ENCODE measurements around the gene DEGS2. TPM values are rescaled to one million over a fixed set of nuclear protein-coding genes. Genes with fewer than 3 reads are reported as not detected.
"Not testable (repeated sequence)": the region's sequence is repeated elsewhere in the genome, so short reads cannot be mapped to it uniquely, and the experiment has no call there.

DEGS2 gene
- not detected in 2 replicates for total RNA-seq (2014; rRNA removed; shearing (Covaris generic); ENCODE audit: low replicate concordance)

- peaks cover 4% of the 10 kb centered on the region for H3K27me3 ChIP-seq
- no peak for DNase-seq
- H3K36me3 ChIP-seq: no peaks in the 10 kb centered on the region
- no peaks in the 10 kb centered on the region for H3K9me3 ChIP-seq
- H3K4me3 ChIP-seq: no peak within 1 kb of the TSS
These were observed at the start of gene DEGS2 for GRCh38 chr14:100159094-100159864. DEGS2 (minus strand) TSS chr14:100159645; CDS start chr14:100159587, 58 bp downstream.

GRCh38 chr14:100208136-100208535 is 48.7 kb upstream of the DEGS2 start:
- H3K27me3 ChIP-seq, H3K4me3 ChIP-seq, H3K36me3 ChIP-seq, DNase-seq, H3K9me3 ChIP-seq: not testable (repeated sequence)

GRCh38 chr14:100207588-100207987 is 48.1 kb upstream of the DEGS2 start:
- not testable (repeated sequence) for H3K27me3 ChIP-seq, H3K9me3 ChIP-seq, DNase-seq, H3K36me3 ChIP-seq, H3K4me3 ChIP-seq

- not testable (repeated sequence) for H3K4me3 ChIP-seq, H3K9me3 ChIP-seq, H3K36me3 ChIP-seq, H3K27me3 ChIP-seq, DNase-seq
These were observed 45.4 kb upstream of the DEGS2 start for GRCh38 chr14:100204835-100205167.

GRCh38 chr14:100203962-100204834 is 44.8 kb upstream of the DEGS2 start:
- no peaks in the 10 kb centered on the region for H3K9me3 ChIP-seq
- H3K36me3 ChIP-seq: no peaks in the 10 kb centered on the region
- no peaks in the 10 kb centered on the region for H3K27me3 ChIP-seq
- no peak overlapping the region for H3K4me3 ChIP-seq
- DNase-seq: no peak

- Histone ChIP-seq H3K27me3 (no peaks in the 10 kb centered on the region), H3K4me3 (no peak overlapping the region), H3K36me3 (no peaks in the 10 kb centered on the region), H3K9me3 (no peaks in the 10 kb centered on the region)
- no peak for DNase-seq
These were observed 43.7 kb upstream of the DEGS2 start for GRCh38 chr14:100203146-100203545.

- Histone ChIP-seq H3K4me3 (no peak overlapping the region), H3K9me3 (no peaks in the 10 kb centered on the region), H3K27me3 (no peaks in the 10 kb centered on the region), H3K36me3 (no peaks in the 10 kb centered on the region)
- DNase-seq: no peak
These were observed 43.3 kb upstream of the DEGS2 start for GRCh38 chr14:100202712-100203111.

- H3K36me3 ChIP-seq: no peaks in the 10 kb centered on the region
- no peaks in the 10 kb centered on the region for H3K9me3 ChIP-seq
- no peak overlapping the region for H3K4me3 ChIP-seq
- no peaks in the 10 kb centered on the region for H3K27me3 ChIP-seq
- no peak for DNase-seq
These were observed 42.3 kb upstream of the DEGS2 start for GRCh38 chr14:100201701-100202100.

GRCh38 chr14:100200311-100200710 is 40.9 kb upstream of the DEGS2 start:
- Histone ChIP-seq H3K27me3 (no peaks in the 10 kb centered on the region), H3K9me3 (no peaks in the 10 kb centered on the region), H3K4me3 (no peak overlapping the region), H3K36me3 (no peaks in the 10 kb centered on the region)
- no peak for DNase-seq

GRCh38 chr14:100199240-100199860 is 39.9 kb upstream of the DEGS2 start:
- H3K4me3 ChIP-seq: no peak overlapping the region
- H3K9me3 ChIP-seq: no peaks in the 10 kb centered on the region
- no peaks in the 10 kb centered on the region for H3K36me3 ChIP-seq
- no peaks in the 10 kb centered on the region for H3K27me3 ChIP-seq
- no peak for DNase-seq

- Histone ChIP-seq H3K36me3 (no peaks in the 10 kb centered on the region), H3K9me3 (no peaks in the 10 kb centered on the region), H3K4me3 (peak overlapping the region; percentile 36), H3K27me3 (no peaks in the 10 kb centered on the region)
- DNase-seq: no peak
These were observed 34.2 kb upstream of the DEGS2 start for GRCh38 chr14:100193417-100194357.

GRCh38 chr14:100192672-100193416 is 33.4 kb upstream of the DEGS2 start:
- H3K36me3 ChIP-seq: no peaks in the 10 kb centered on the region
- peak overlapping the region; percentile 38 for H3K4me3 ChIP-seq
- peak; percentile 95 for DNase-seq
- H3K27me3 ChIP-seq: no peaks in the 10 kb centered on the region
- H3K9me3 ChIP-seq: no peaks in the 10 kb centered on the region

- H3K9me3 ChIP-seq: no peaks in the 10 kb centered on the region
- DNase-seq: no peak
- no peaks in the 10 kb centered on the region for H3K36me3 ChIP-seq
- H3K4me3 ChIP-seq: peak overlapping the region; percentile 38
- no peaks in the 10 kb centered on the region for H3K27me3 ChIP-seq
These were observed 32.8 kb upstream of the DEGS2 start for GRCh38 chr14:100192250-100192671.

GRCh38 chr14:100191584-100192249 is 32.3 kb upstream of the DEGS2 start:
- Histone ChIP-seq H3K4me3 (no peak overlapping the region), H3K9me3 (no peaks in the 10 kb centered on the region), H3K36me3 (no peaks in the 10 kb centered on the region), H3K27me3 (no peaks in the 10 kb centered on the region)
- DNase-seq: no peak

GRCh38 chr14:100190126-100190525 is 30.7 kb upstream of the DEGS2 start:
- DNase-seq: no peak
- Histone ChIP-seq H3K9me3 (no peaks in the 10 kb centered on the region), H3K27me3 (no peaks in the 10 kb centered on the region), H3K36me3 (no peaks in the 10 kb centered on the region), H3K4me3 (no peak overlapping the region)
